K562 (cell line): ENCODE results near the gene USP32. TPM values are rescaled to one million over a fixed set of nuclear protein-coding genes. Genes with fewer than 3 reads are reported as not detected.
"Not testable (repeated sequence)": the region's sequence is repeated elsewhere in the genome, so short reads cannot be mapped to it uniquely, and the experiment has no call there.

Experiments
- ATAC-seq: fragments of 200-7000 bp; cut with Tn5 transposase; 3 replicates; pipeline ENCODE4 v1.9.1; 2020; ENCODE audit warnings: moderate library complexity
- BruUV-seq: library from RNA; stranded (reverse); fragments of 400-500 nt; replicated peaks from 2 replicates; lab custom pipeline; 2021; lab: Mats Ljungman, UMichigan
- CTCF ChIA-PET: fragments of 300-600 bp; formaldehyde crosslinking; extraction: SDS; loops from one replicate; lab custom pipeline; 2021; ENCODE audit warnings: low intra/inter-chr PET ratio; lab: Yijun Ruan, JAX
- POLR2A ChIA-PET: fragments of 300-600, 350-650 bp; sonication (Branson Sonifier 250); formaldehyde crosslinking; extraction: SDS; loops from one replicate; lab custom pipeline; 2021; ENCODE audit warnings: antibody characterized with exemption, inconsistent platforms; lab: Yijun Ruan, JAX
- DNase-seq, 4 experiments: peaks; one replicate each; pipeline versions ENCODE4 v3.0.0 to v3.0.0-alpha.2; 2011 to 2018; ENCODE audit warnings: low spot score in 3 of 4, mixed read lengths in 3 of 4; ENCODE audit errors: extremely low read depth in 1 of 4
- FAIRE-seq: peaks from 2 replicates; lab custom pipeline; 2011; peaks lifted over from hg19 to GRCh38; lab: Jason Lieb, UNC
- H2AFZ ChIP-seq: 2 replicates; pipeline ENCODE4 v1.6.0; 2011; ENCODE audit warnings: low read depth, low read length, control low read depth, inconsistent platforms
- H3K27ac ChIP-seq: fragments of 200-600 bp; 3 replicates; pipeline ENCODE4 v1.8.0; 2011; ENCODE audit warnings: low read depth, mild to moderate bottlenecking, control low read depth, inconsistent platforms, low read length, moderate library complexity, mixed read lengths; ENCODE audit errors: extremely low read depth
- H3K27me3 ChIP-seq, 2 experiments: fragments of 300-600 bp in 1 of 2; 2 replicates in 1 of 2; 3 replicates in 1 of 2; pipeline versions ENCODE4 v1.6.0 to v1.8.0; 2011; ENCODE audit warnings: inconsistent platforms in 2 of 2, low read length in 2 of 2, mild to moderate bottlenecking in 1 of 2, mixed read lengths in 1 of 2, moderate library complexity in 1 of 2; ENCODE audit not compliant: control insufficient read depth in 2 of 2, insufficient read depth in 2 of 2
- H3K36me3 ChIP-seq: fragments of 300-600 bp; 3 replicates; pipeline ENCODE4 v1.8.0; 2011; ENCODE audit warnings: mild to moderate bottlenecking, low read length, inconsistent platforms; ENCODE audit not compliant: control insufficient read depth, insufficient read depth
- H3K4me1 ChIP-seq, 2 experiments: fragments of 200-600 bp in 1 of 2; replicated peaks in 1 of 2; 2 replicates in 1 of 2; 3 replicates in 1 of 2; pipeline versions ENCODE4 v1.5.1 to v1.8.0; 2011; ENCODE audit warnings: inconsistent platforms in 2 of 2, low read length in 2 of 2, mild to moderate bottlenecking in 1 of 2, mixed read lengths in 1 of 2, moderate library complexity in 1 of 2; ENCODE audit not compliant: control insufficient read depth in 2 of 2, insufficient read depth in 2 of 2
- H3K4me2 ChIP-seq: 2 replicates; pipeline ENCODE4 v1.6.1; 2011; ENCODE audit warnings: low read length, control low read depth, inconsistent platforms, mixed read lengths; ENCODE audit not compliant: insufficient read depth
- H3K4me3 ChIP-seq: fragments of 200-600 bp; sonication (generic), shearing (Covaris generic); 2 replicates; pipeline ENCODE4 v1.5.1; 2016; ENCODE audit warnings: control low read depth, inconsistent platforms
- H3K79me2 ChIP-seq: fragments of 200-600 bp; 3 replicates; pipeline ENCODE4 v1.8.0; 2011; ENCODE audit warnings: low read length, inconsistent platforms; ENCODE audit not compliant: control insufficient read depth, insufficient read depth
- H3K9ac ChIP-seq, 2 experiments: 2 replicates each; pipeline versions ENCODE4 v1.6.0 to v1.6.1; 2011; ENCODE audit warnings: low read depth in 2 of 2, low read length in 2 of 2, control low read depth in 1 of 2, inconsistent platforms in 1 of 2, mild to moderate bottlenecking in 1 of 2, mixed read lengths in 1 of 2; ENCODE audit not compliant: insufficient read depth in 1 of 2
- H3K9me1 ChIP-seq: one replicate; pipeline ENCODE4 v1.6.0; 2011; ENCODE audit warnings: inconsistent platforms, mild to moderate bottlenecking, low read length, moderate library complexity; ENCODE audit not compliant: control insufficient read depth, insufficient read depth
- H3K9me3 ChIP-seq: replicated peaks from 2 replicates; pipeline ENCODE4 v1.5.1; 2011; ENCODE audit warnings: low read depth, low read length, inconsistent platforms; ENCODE audit not compliant: control insufficient read depth, insufficient read depth
- H4K20me1 ChIP-seq: replicated peaks from 2 replicates; pipeline ENCODE4 v1.6.1; 2011; ENCODE audit warnings: low read length, inconsistent platforms, mixed read lengths; ENCODE audit not compliant: control insufficient read depth, insufficient read depth
- in situ Hi-C: fragments of 300-500 bp; cut with MboI; formaldehyde crosslinking; loops from 4 replicates; pipeline ENCODE4 v1.15.0; 2018; ENCODE audit warnings: inconsistent platforms, mixed read lengths
- intact Hi-C: fragments of 100-400 bp; cut with micrococcal nuclease; formaldehyde crosslinking; loops from 2 replicates; pipeline ENCODE4 v1.14.2; 2022
- polyA plus RNA-seq, 8 experiments: library from polyadenylated mRNA; depleted of rRNA in 4 of 8; stranded (reverse) in 5 of 8; unstranded in 3 of 8; fragments of >200 nt; fragmentation: Nextera tagmentation in 2 of 8; fragmentation: Illumina TruSeq in 1 of 8; extraction: Ambion mirVana in 2 of 8; extraction: Trizol in 1 of 8; gene quantifications; 2 replicates each; pipeline versions ENCODE4 v1.2.1 to v1.2.3, GENCODE V29; 2011 to 2014; ENCODE audit warnings: inconsistent platforms in 1 of 8, missing spikeins in 1 of 8
- total RNA-seq, 7 experiments: library from RNA; depleted of rRNA in 6 of 7; stranded (reverse); fragments of >200 nt in 6 of 7; fragmentation: Illumina TruSeq in 2 of 7; extraction: Trizol in 2 of 7; gene quantifications; 2 replicates each; pipeline versions ENCODE4 v1.2.1 to v1.2.3, GENCODE V29; 2011 to 2021; ENCODE audit warnings: low replicate concordance in 1 of 7
- TF ChIP-seq, protein P1 (sequence below), 3 experiments: fragments of 200-800 bp in 1 of 3; fragments of 250-450 bp in 1 of 3; fragments of 450-650 bp in 1 of 3; sonication (Bioruptor Pico) in 1 of 3; sonication (Bioruptor generic) in 1 of 3; formaldehyde crosslinking in 1 of 3; IDR thresholded peaks; 2 replicates each; pipeline versions ENCODE4 v1.6.1 to v1.8.0; 2016 to 2022; ENCODE audit warnings: mild to moderate bottlenecking in 2 of 3, missing genetic modification characterization in 2 of 3, missing compliant biosample characterization in 1 of 3, moderate library complexity in 1 of 3

The USP32 gene
- total and polyA plus RNA-seq, 9 of the 15 experiments (the other 6 are each of a cell fraction or from before 2014, with no cell fraction given), result 18.0 to 69.3 (median 47.1) TPM

DNA sequence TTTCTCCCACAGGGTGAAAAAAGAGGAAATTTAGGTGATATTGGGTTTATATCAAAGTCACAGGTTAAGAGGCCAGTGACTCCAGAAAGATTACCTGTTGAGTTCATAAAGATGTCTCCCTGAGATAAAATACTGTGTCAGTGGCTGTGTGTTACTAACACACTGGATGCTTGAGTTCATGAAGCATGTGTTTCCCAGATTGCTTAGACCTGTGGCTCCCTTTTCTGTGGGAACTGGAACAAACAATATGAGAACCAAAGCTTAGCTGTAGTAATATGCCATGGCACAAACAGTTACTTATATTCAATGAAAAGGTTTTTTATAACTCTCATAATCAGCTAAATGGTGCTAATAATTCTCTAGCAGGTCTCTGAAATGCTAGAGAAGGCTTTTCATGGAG lies 180.7 kb downstream of the USP32 start:
- H3K4me2 ChIP-seq, in situ Hi-C loops, FAIRE-seq, H3K9ac ChIP-seq, H4K20me1 ChIP-seq, POLR2A ChIA-PET, intact Hi-C loops, H3K9me1 ChIP-seq, H3K4me1 ChIP-seq: not testable (repeated sequence)
- TF ChIP-seq, protein P1, sequence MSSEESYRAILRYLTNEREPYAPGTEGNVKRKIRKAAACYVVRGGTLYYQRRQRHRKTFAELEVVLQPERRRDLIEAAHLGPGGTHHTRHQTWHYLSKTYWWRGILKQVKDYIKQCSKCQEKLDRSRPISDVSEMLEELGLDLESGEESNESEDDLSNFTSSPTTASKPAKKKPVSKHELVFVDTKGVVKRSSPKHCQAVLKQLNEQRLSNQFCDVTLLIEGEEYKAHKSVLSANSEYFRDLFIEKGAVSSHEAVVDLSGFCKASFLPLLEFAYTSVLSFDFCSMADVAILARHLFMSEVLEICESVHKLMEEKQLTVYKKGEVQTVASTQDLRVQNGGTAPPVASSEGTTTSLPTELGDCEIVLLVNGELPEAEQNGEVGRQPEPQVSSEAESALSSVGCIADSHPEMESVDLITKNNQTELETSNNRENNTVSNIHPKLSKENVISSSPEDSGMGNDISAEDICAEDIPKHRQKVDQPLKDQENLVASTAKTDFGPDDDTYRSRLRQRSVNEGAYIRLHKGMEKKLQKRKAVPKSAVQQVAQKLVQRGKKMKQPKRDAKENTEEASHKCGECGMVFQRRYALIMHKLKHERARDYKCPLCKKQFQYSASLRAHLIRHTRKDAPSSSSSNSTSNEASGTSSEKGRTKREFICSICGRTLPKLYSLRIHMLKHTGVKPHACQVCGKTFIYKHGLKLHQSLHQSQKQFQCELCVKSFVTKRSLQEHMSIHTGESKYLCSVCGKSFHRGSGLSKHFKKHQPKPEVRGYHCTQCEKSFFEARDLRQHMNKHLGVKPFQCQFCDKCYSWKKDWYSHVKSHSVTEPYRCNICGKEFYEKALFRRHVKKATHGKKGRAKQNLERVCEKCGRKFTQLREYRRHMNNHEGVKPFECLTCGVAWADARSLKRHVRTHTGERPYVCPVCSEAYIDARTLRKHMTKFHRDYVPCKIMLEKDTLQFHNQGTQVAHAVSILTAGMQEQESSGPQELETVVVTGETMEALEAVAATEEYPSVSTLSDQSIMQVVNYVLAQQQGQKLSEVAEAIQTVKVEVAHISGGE (CRISPR knock-in tag; IDR thresholded peaks at IDR 0.05), result peak in 1 of 3 experiments; percentile 67; a peak in 2 of 6 replicates
- TF ChIP-seq, all 486 proteins: peak for 1; not testable (repeated sequence) for 485
- H3K79me2 ChIP-seq, ATAC-seq, H2AFZ ChIP-seq, CTCF ChIA-PET, H3K27ac ChIP-seq, H3K4me3 ChIP-seq, H3K27me3 ChIP-seq, DNase-seq, BruUV-seq, H3K9me3 ChIP-seq: not testable (repeated sequence)
- peaks cover 12% of the 10 kb centered on the region; the same call in 2 of the 3 replicates for H3K36me3 ChIP-seq
